Astrocyte (in vitro differentiated cells and primary cell): ENCODE measurements around the gene CHST6.
"Not testable (repeated sequence)": the region's sequence is repeated elsewhere in the genome, so short reads cannot be mapped to it uniquely, and the experiment has no call there.

ENCODE experiments used
- CTCF ChIP-seq: IDR thresholded peaks from 2 replicates; pipeline ENCODE4 v1.5.1; 2011; ENCODE audit warnings: low read depth, mild to moderate bottlenecking, inconsistent platforms, low read length, moderate library complexity; ENCODE audit not compliant: insufficient read depth
- EZH2 ChIP-seq: IDR thresholded peaks from 2 replicates; pipeline ENCODE4 v1.6.1; 2012; ENCODE audit warnings: mild to moderate bottlenecking, low read length, inconsistent platforms; ENCODE audit not compliant: insufficient read depth

- not testable (repeated sequence) for TF ChIP-seq CTCF, EZH2
Measured at GRCh38 chr16:75424105-75424762, 71.0 kb downstream of the CHST6 start.
